HepG2 (cell line): Measurements from ENCODE around the gene DCPS. TPM values are rescaled to one million over a fixed set of nuclear protein-coding genes. Genes with fewer than 3 reads are reported as not detected.

ENCODE experiments used
- ARNT2 ChIP-seq: sonication (generic); formaldehyde crosslinking; IDR thresholded peaks from 2 replicates; pipeline ENCODE4 v1.8.0; 2022; ENCODE audit warnings: mild to moderate bottlenecking, low read depth, missing genetic modification reagents, moderate library complexity
- EEA1 ChIP-seq: sonication (generic); formaldehyde crosslinking; IDR thresholded peaks from 2 replicates; pipeline ENCODE4 v1.5.1; 2020; ENCODE audit warnings: mild to moderate bottlenecking, missing genetic modification reagents, borderline replicate concordance
- ERF ChIP-seq: IDR thresholded peaks from 2 replicates; pipeline ENCODE4 v1.6.1; 2018; ENCODE audit warnings: missing biosample characterization, missing genetic modification reagents
- HMGXB3 ChIP-seq: sonication (generic); formaldehyde crosslinking; IDR thresholded peaks from 2 replicates; pipeline ENCODE4 v1.4.0; 2020; ENCODE audit warnings: missing genetic modification reagents, borderline replicate concordance
- IKZF5 ChIP-seq: IDR thresholded peaks from 2 replicates; pipeline ENCODE4 v1.6.1; 2018; ENCODE audit warnings: missing genetic modification reagents, mild to moderate bottlenecking, missing compliant biosample characterization
- KDM2A ChIP-seq: sonication (generic); formaldehyde crosslinking; IDR thresholded peaks from 2 replicates; pipeline ENCODE4 v1.4.0; 2020; ENCODE audit warnings: low read depth, missing genetic modification reagents, borderline replicate concordance
- KLF13 ChIP-seq: sonication (generic); formaldehyde crosslinking; IDR thresholded peaks from 2 replicates; pipeline ENCODE4 v1.4.0; 2020; ENCODE audit warnings: mild to moderate bottlenecking, missing genetic modification reagents
- MTERF4 ChIP-seq: sonication (generic); formaldehyde crosslinking; IDR thresholded peaks from 2 replicates; pipeline ENCODE4 v1.8.0; 2023; ENCODE audit warnings: mild to moderate bottlenecking, missing genetic modification reagents
- RFXANK ChIP-seq: IDR thresholded peaks from 2 replicates; pipeline ENCODE4 v1.6.1; 2016
- SMAD9 ChIP-seq: sonication (generic); formaldehyde crosslinking; IDR thresholded peaks from 2 replicates; pipeline ENCODE4 v1.5.1; 2020; ENCODE audit warnings: mild to moderate bottlenecking, missing genetic modification reagents
- ZC3H13 ChIP-seq: sonication (generic); formaldehyde crosslinking; IDR thresholded peaks from 2 replicates; pipeline ENCODE4 v1.8.1; 2023; ENCODE audit warnings: mild to moderate bottlenecking, missing genetic modification reagents, moderate library complexity
- ZFP62 ChIP-seq: sonication (generic); formaldehyde crosslinking; IDR thresholded peaks from 2 replicates; pipeline ENCODE4 v1.4.0; 2020; ENCODE audit warnings: missing genetic modification reagents
- ZNF276 ChIP-seq: sonication (generic); formaldehyde crosslinking; IDR thresholded peaks from 2 replicates; pipeline ENCODE4 v1.4.0; 2020; ENCODE audit warnings: mild to moderate bottlenecking, low read depth, missing genetic modification reagents
- ZNF292 ChIP-seq: sonication (generic); formaldehyde crosslinking; IDR thresholded peaks from 2 replicates; pipeline ENCODE4 v1.8.1; 2022; ENCODE audit warnings: mild to moderate bottlenecking, low read depth, missing genetic modification reagents, borderline replicate concordance
- ZNF354B ChIP-seq: sonication (generic); formaldehyde crosslinking; IDR thresholded peaks from 2 replicates; pipeline ENCODE4 v1.8.0; 2022; ENCODE audit warnings: mild to moderate bottlenecking, missing genetic modification reagents
- ZNF564 ChIP-seq: sonication (generic); formaldehyde crosslinking; IDR thresholded peaks from 2 replicates; pipeline ENCODE4 v1.8.1; 2023; ENCODE audit warnings: mild to moderate bottlenecking, missing genetic modification reagents
- ZNF749 ChIP-seq: sonication (generic); formaldehyde crosslinking; IDR thresholded peaks from 2 replicates; pipeline ENCODE4 v1.8.0; 2022; ENCODE audit warnings: mild to moderate bottlenecking, missing genetic modification reagents, moderate library complexity, borderline replicate concordance
- ZNF800 ChIP-seq: sonication (generic); formaldehyde crosslinking; IDR thresholded peaks from 2 replicates; pipeline ENCODE4 v1.4.0; 2020; ENCODE audit warnings: missing genetic modification reagents
- polyA plus RNA-seq, 8 experiments: library from polyadenylated mRNA; depleted of rRNA in 3 of 8; stranded (reverse) in 7 of 8; unstranded in 1 of 8; fragments of >200 nt; fragmentation: Illumina TruSeq in 4 of 8; extraction: Trizol in 4 of 8; gene quantifications; 2 replicates each; pipeline versions ENCODE4 v1.2.1 to v1.2.3, GENCODE V29; 2011 to 2016; ENCODE audit warnings: low read depth in 4 of 8, missing spikeins in 1 of 8, mixed read lengths in 1 of 8; ENCODE audit not compliant: insufficient read depth in 1 of 8
- total RNA-seq, 5 experiments: library from RNA; depleted of rRNA; stranded (reverse); fragments of >200 nt; fragmentation: Illumina TruSeq; extraction: Trizol; gene quantifications; 2 replicates each; pipeline ENCODE4 v1.2.3, GENCODE V29; 2016; ENCODE audit warnings: low read depth in 1 of 5

Gene DCPS
- total and polyA plus RNA-seq, 2 of the 13 experiments (the other 11 are each of a cell fraction or from before 2014, with no cell fraction given): 21.9 to 22.5 TPM

- peak; percentile 81 for TF ChIP-seq ARNT2 (CRISPR knock-in tag)
- TF ChIP-seq EEA1 (CRISPR knock-in tag): peak; percentile 54; the same call in 1 of the 2 replicates
- peak; percentile 91 for TF ChIP-seq ZC3H13 (CRISPR knock-in tag)
- 0 out of 2 replicates have a peak, but pooled peaks have one; percentile 13 for TF ChIP-seq IKZF5 (CRISPR knock-in tag)
- TF ChIP-seq ZNF749: peak; percentile 23; the same call in 1 of the 2 replicates
- no peak for TF ChIP-seq RFXANK (CRISPR knock-in tag)
- 0 out of 2 replicates have a peak, but pooled peaks have one; percentile 19 for TF ChIP-seq ERF (CRISPR knock-in tag)
- no peak for TF ChIP-seq ZNF354B (CRISPR knock-in tag)
- TF ChIP-seq ZNF292 (CRISPR knock-in tag): no peak
- 0 out of 2 replicates have a peak, but pooled peaks have one; percentile 21 for TF ChIP-seq ZNF276 (CRISPR knock-in tag)
- peak; percentile 79 for TF ChIP-seq KDM2A (CRISPR knock-in tag)
- TF ChIP-seq SMAD9 (CRISPR knock-in tag): no peak; the same call in 1 of the 2 replicates
- TF ChIP-seq ZNF800 (CRISPR knock-in tag): peak; percentile 29; the same call in 1 of the 2 replicates
- no peak for TF ChIP-seq ZNF564 (CRISPR knock-in tag)
- TF ChIP-seq MTERF4 (CRISPR knock-in tag): 0 out of 2 replicates have a peak, but pooled peaks have one; percentile 76
- no peak for TF ChIP-seq ZFP62
- TF ChIP-seq HMGXB3 (CRISPR knock-in tag): no peak
- 0 out of 2 replicates have a peak, but pooled peaks have one; percentile 60 for TF ChIP-seq KLF13 (CRISPR knock-in tag)
Observed at GRCh38 chr11:126282736-126283591, 20.9 kb upstream of the DCPS start, which contains the start of gene TIRAP (continued).
